Neural cell (in vitro differentiated cells): ENCODE results near the gene RUFY2. TPM values are rescaled to one million over a fixed set of nuclear protein-coding genes. Genes with fewer than 3 reads are reported as not detected.

Source experiments
- H2AFZ ChIP-seq: fragments of 200-600, 300-800 bp; sonication (generic), shearing (Covaris generic); 2 replicates; pipeline ENCODE4 v1.6.0; 2014; ENCODE audit warnings: low read depth, mild to moderate bottlenecking, antibody characterized with exemption, low read length, moderate library complexity
- H3F3A ChIP-seq: fragments of 200-600 bp; shearing (Covaris generic); 2 replicates; pipeline ENCODE4 v1.6.1; 2016; ENCODE audit warnings: mild to moderate bottlenecking, moderate library complexity, mixed read lengths, antibody characterized with exemption, low read length; ENCODE audit not compliant: insufficient read depth, poor library complexity, severe bottlenecking
- H3K27ac ChIP-seq: fragments of 200-600, 300-800 bp; sonication (generic), shearing (Covaris generic); 2 replicates; pipeline ENCODE4 v1.5.1; 2014; ENCODE audit warnings: mild to moderate bottlenecking, low read length, moderate library complexity
- H3K27me3 ChIP-seq: fragments of 300-800, 200-600 bp; sonication (generic), shearing (Covaris generic); 2 replicates; pipeline ENCODE4 v1.6.0; 2014; ENCODE audit warnings: mild to moderate bottlenecking, low read depth, low read length, moderate library complexity; ENCODE audit not compliant: insufficient read depth
- H3K36me3 ChIP-seq: fragments of 300-800, 200-600 bp; sonication (generic), shearing (Covaris generic); 2 replicates; pipeline ENCODE4 v1.5.1; 2014; ENCODE audit warnings: mild to moderate bottlenecking, antibody characterized with exemption, low read length, moderate library complexity; ENCODE audit not compliant: insufficient read depth
- H3K4me2 ChIP-seq: fragments of 300-800, 200-600 bp; sonication (generic), shearing (Covaris generic); 2 replicates; pipeline ENCODE4 v1.6.0; 2014; ENCODE audit warnings: mild to moderate bottlenecking, low read length
- H3K4me3 ChIP-seq: fragments of 300-800, 200-600 bp; sonication (generic), shearing (Covaris generic); 2 replicates; pipeline ENCODE4 v1.5.1; 2014; ENCODE audit warnings: mild to moderate bottlenecking, low read length, moderate library complexity
- H3K79me2 ChIP-seq: fragments of 200-600 bp; shearing (Covaris generic); replicated peaks from 2 replicates; pipeline ENCODE4 v1.6.0; 2014; ENCODE audit warnings: mild to moderate bottlenecking, low read length, moderate library complexity; ENCODE audit not compliant: insufficient read depth
- H3K9ac ChIP-seq: fragments of 300-800, 200-600 bp; sonication (generic), shearing (Covaris generic); 2 replicates; pipeline ENCODE4 v1.6.1; 2016; ENCODE audit warnings: mild to moderate bottlenecking, low read length, mixed read lengths
- H3K9me2 ChIP-seq: fragments of 200-600 bp; shearing (Covaris generic); 2 replicates; pipeline ENCODE4 v1.6.1; 2016; ENCODE audit warnings: mild to moderate bottlenecking, low read length, mixed read lengths; ENCODE audit not compliant: insufficient read depth
- H3K9me3 ChIP-seq: fragments of 200-600, 300-800 bp; sonication (generic), shearing (Covaris generic); 2 replicates; pipeline ENCODE4 v1.6.1; 2016; ENCODE audit warnings: mild to moderate bottlenecking, mixed run types, low read length, moderate library complexity, mixed read lengths
- H4K20me1 ChIP-seq: fragments of 200-600 bp; shearing (Covaris generic); 2 replicates; pipeline ENCODE4 v1.6.1; 2016; ENCODE audit warnings: mild to moderate bottlenecking, mixed run types; ENCODE audit not compliant: insufficient read depth
- CTCF ChIP-seq: fragments of 450-650 bp; IDR thresholded peaks from 2 replicates; pipeline ENCODE4 v1.5.1; 2014; ENCODE audit warnings: antibody characterized with exemption, mild to moderate bottlenecking, moderate library complexity; ENCODE audit not compliant: poor library complexity, severe bottlenecking
- EP300 ChIP-seq: fragments of 450-650 bp; conservative IDR thresholded peaks from 2 replicates; pipeline ENCODE4 v1.6.1; 2014; ENCODE audit warnings: antibody characterized with exemption, mild to moderate bottlenecking, moderate library complexity; ENCODE audit not compliant: poor library complexity, severe bottlenecking
- EZH2 ChIP-seq: fragments of 200-600, 300-800 bp; shearing (Covaris generic), sonication (generic); IDR thresholded peaks from 2 replicates; pipeline ENCODE4 v1.6.1; 2014; ENCODE audit warnings: antibody characterized with exemption, low read length, borderline replicate concordance, mild to moderate bottlenecking; ENCODE audit not compliant: insufficient read depth, poor library complexity, severe bottlenecking
- MXI1 ChIP-seq: fragments of 450-650 bp; conservative IDR thresholded peaks from 2 replicates; pipeline ENCODE4 v1.6.1; 2014; ENCODE audit warnings: antibody characterized with exemption, mild to moderate bottlenecking; ENCODE audit not compliant: poor library complexity, severe bottlenecking
- POLR2AphosphoS5 ChIP-seq: IDR thresholded peaks from 2 replicates; pipeline ENCODE4 v1.6.1; 2012
- RAD21 ChIP-seq: fragments of 450-650 bp; conservative IDR thresholded peaks from 2 replicates; pipeline ENCODE4 v1.6.1; 2014; ENCODE audit warnings: antibody characterized with exemption, mild to moderate bottlenecking, moderate library complexity
- REST ChIP-seq: IDR thresholded peaks from 2 replicates; pipeline ENCODE4 v1.6.1; 2012; ENCODE audit warnings: borderline replicate concordance
- SMC3 ChIP-seq: fragments of 450-650 bp; conservative IDR thresholded peaks from 2 replicates; pipeline ENCODE4 v1.6.1; 2014; ENCODE audit warnings: antibody characterized with exemption, mild to moderate bottlenecking, moderate library complexity; ENCODE audit not compliant: poor library complexity
- TAF1 ChIP-seq: IDR thresholded peaks from 2 replicates; pipeline ENCODE4 v1.6.1; 2012; ENCODE audit warnings: low read depth
- polyA plus RNA-seq: library from polyadenylated mRNA; depleted of rRNA; stranded (reverse); fragments of >200 nt; gene quantifications from 2 replicates; pipeline ENCODE4 v1.2.3, GENCODE V29; 2014

The RUFY2 gene
- polyA plus RNA-seq, 1 donor from 2014 or later, result 168 TPM

- Histone ChIP-seq H4K20me1 (peaks cover 55% of the 10 kb centered on the region), H3K36me3 (no peaks in the 10 kb centered on the region), H3K79me2 (peaks cover 76% of the 10 kb centered on the region)
Measured at GRCh38 chr10:68334672-68335467, 72.2 kb downstream of the RUFY2 start.

More at GRCh38 chr10:68334672-68335467, 72.2 kb downstream of the RUFY2 start:
- peak overlapping the region; percentile 99 for H3K9ac ChIP-seq
- H3K4me3 ChIP-seq, result peak overlapping the region; percentile 87
- H3K4me2 ChIP-seq, result peak overlapping the region; percentile 80
- no peaks in the 10 kb centered on the region for H3K27me3 ChIP-seq
- H3K9me2 ChIP-seq, result no peaks in the 10 kb centered on the region
- H3F3A ChIP-seq, result peaks cover 7% of the 10 kb centered on the region
- no peak overlapping the region for H3K27ac ChIP-seq
- no peaks in the 10 kb centered on the region for H3K9me3 ChIP-seq
- H2AFZ ChIP-seq, result no peak overlapping the region
- TF ChIP-seq MXI1 (no peak), TAF1 (no peak), RAD21 (no peak), EZH2 (no peak), EP300 (no peak), CTCF (no peak), POLR2AphosphoS5 (no peak), REST (no peak), SMC3 (no peak)
